Endometrial microvascular endothelial cells (primary cell): ENCODE measurements around the gene C5orf58. TPM values are rescaled to one million over a fixed set of nuclear protein-coding genes. Genes with fewer than 3 reads are reported as not detected.

Source experiments
- in situ Hi-C: cut with HindIII; loops from 2 replicates; pipeline ENCODE4 v1.10.0; 2017; ENCODE audit warnings: low sequenced_read_pairs, low pct_unique_long_range_greater_than_20kb; ENCODE audit errors: inconsistent ontology term
- total RNA-seq: library from RNA; depleted of rRNA; stranded (reverse); fragments of >200 nt; gene quantifications from one replicate; pipeline ENCODE4 v1.2.3, GENCODE V29; 2015; ENCODE audit errors: inconsistent ontology term

C5orf58 gene
- total RNA-seq, 1 donor from 2014 or later = not detected

GRCh38 chr5:170250810-170251317 lies 18.1 kb downstream of the C5orf58 start:
- in situ Hi-C loops = no loop called here

GRCh38 chr5:170251462-170251861 lies 18.7 kb downstream of the C5orf58 start:
- in situ Hi-C loops = no loop called here

GRCh38 chr5:170252109-170252508 lies 19.3 kb downstream of the C5orf58 start:
- in situ Hi-C loops = no loop called here

GRCh38 chr5:170252720-170253350 lies 20.1 kb downstream of the C5orf58 start:
- in situ Hi-C loops = no loop called here

GRCh38 chr5:170254056-170254455 lies 21.3 kb downstream of the C5orf58 start:
- in situ Hi-C loops = no loop called here

- in situ Hi-C loops = no loop called here
These were observed 23.8 kb downstream of the C5orf58 start for GRCh38 chr5:170256571-170256970.

GRCh38 chr5:170257370-170257769 lies 24.6 kb downstream of the C5orf58 start:
- in situ Hi-C loops = no loop called here

- in situ Hi-C loops = no loop called here
These were observed 28.8 kb downstream of the C5orf58 start for GRCh38 chr5:170261528-170262043.

- in situ Hi-C loops = no loop called here
These were observed 29.6 kb downstream of the C5orf58 start for GRCh38 chr5:170262061-170263045.

- in situ Hi-C loops = no loop called here
These were observed 31.1 kb downstream of the C5orf58 start for GRCh38 chr5:170263906-170264305.

GRCh38 chr5:170265522-170265921 lies 32.7 kb downstream of the C5orf58 start:
- in situ Hi-C loops = no loop called here

- in situ Hi-C loops = no loop called here
These were observed 34.0 kb downstream of the C5orf58 start for GRCh38 chr5:170266570-170267381.

- in situ Hi-C loops = no loop called here
These were observed 34.8 kb downstream of the C5orf58 start for GRCh38 chr5:170267431-170268152.

GRCh38 chr5:170268153-170268689 lies 35.4 kb downstream of the C5orf58 start:
- in situ Hi-C loops = no loop called here

- in situ Hi-C loops = no loop called here
These were observed 36.1 kb downstream of the C5orf58 start for GRCh38 chr5:170268884-170269283.

GRCh38 chr5:170269579-170269978 lies 36.8 kb downstream of the C5orf58 start:
- in situ Hi-C loops = no loop called here

GRCh38 chr5:170270293-170271069 lies 37.7 kb downstream of the C5orf58 start:
- in situ Hi-C loops = no loop called here
